GM12878 (cell line): ENCODE data around the gene PLEKHJ1. TPM values are rescaled to one million over a fixed set of nuclear protein-coding genes. Genes with fewer than 3 reads are reported as not detected.

Experiments used
- ATAC-seq: fragments of 200-7000 bp; cut with Tn5 transposase; 3 replicates; pipeline ENCODE4 v1.9.1; 2020; ENCODE audit warnings: mild to moderate bottlenecking, moderate library complexity
- BruUV-seq: library from RNA; stranded (reverse); fragments of 400-500 nt; replicated peaks from 2 replicates; lab custom pipeline; 2021; lab: Mats Ljungman, UMichigan
- CTCF ChIA-PET: fragments of 300-600 bp; sonication (Branson Sonifier 250); formaldehyde crosslinking; extraction: SDS; loops from one replicate; lab custom pipeline; 2021; ENCODE audit warnings: inconsistent platforms; lab: Yijun Ruan, JAX
- POLR2A ChIA-PET: fragments of 350-600 bp; formaldehyde crosslinking; extraction: SDS; loops from one replicate; lab custom pipeline; 2021; ENCODE audit warnings: inconsistent platforms; lab: Charles Lee
- RAD21 ChIA-PET: fragments of 300-600 bp; sonication (Branson Sonifier 250); formaldehyde crosslinking; loops from one replicate; lab custom pipeline; 2023; ENCODE audit warnings: antibody characterized with exemption; ENCODE audit not compliant: unreplicated experiment; lab: Charles Lee
- SMC1A ChIA-PET: fragments of 300-600 bp; sonication (Branson Sonifier 250); formaldehyde crosslinking; loops from one replicate; lab custom pipeline; 2023; ENCODE audit not compliant: unreplicated experiment, uncharacterized antibody; lab: Charles Lee
- DNase-seq: peaks from one replicate; pipeline ENCODE4 v3.0.0-alpha.2; 2011; ENCODE audit warnings: low read depth, low spot score
- FAIRE-seq: peaks from 3 replicates; lab custom pipeline; 2011; peaks lifted over from hg19 to GRCh38; lab: Jason Lieb, UNC
- H2AFZ ChIP-seq: 2 replicates; pipeline ENCODE4 v1.6.0; 2011; ENCODE audit warnings: low read depth, low read length, control low read depth; ENCODE audit not compliant: control insufficient read depth
- H3K27ac ChIP-seq: 2 replicates; pipeline ENCODE4 v1.5.1; 2011; ENCODE audit warnings: control low read depth; ENCODE audit not compliant: control insufficient read depth, insufficient read depth
- H3K27me3 ChIP-seq, 2 experiments: replicated peaks in 1 of 2; 2 replicates each; pipeline versions ENCODE4 v1.6.0 to v1.6.1; 2011; ENCODE audit warnings: low read length in 1 of 2; ENCODE audit not compliant: control insufficient read depth in 2 of 2, insufficient read depth in 2 of 2
- H3K36me3 ChIP-seq, 2 experiments: 2 replicates each; pipeline ENCODE4 v1.5.1; 2011; ENCODE audit warnings: low read length in 1 of 2; ENCODE audit not compliant: control insufficient read depth in 2 of 2, insufficient read depth in 2 of 2
- H3K4me1 ChIP-seq: 2 replicates; pipeline ENCODE4 v1.6.1; 2011; ENCODE audit warnings: mild to moderate bottlenecking, low read length, moderate library complexity, mixed read lengths; ENCODE audit not compliant: control insufficient read depth, insufficient read depth
- H3K4me2 ChIP-seq: 2 replicates; pipeline ENCODE4 v1.6.0; 2011; ENCODE audit warnings: control low read depth; ENCODE audit not compliant: control insufficient read depth, insufficient read depth
- H3K4me3 ChIP-seq: fragments of 200-600 bp; sonication (generic); 2 replicates; pipeline ENCODE4 v1.5.1; 2016
- H3K79me2 ChIP-seq: 2 replicates; pipeline ENCODE4 v1.6.0; 2011; ENCODE audit warnings: low read length; ENCODE audit not compliant: control insufficient read depth, insufficient read depth
- H3K9ac ChIP-seq: 2 replicates; pipeline ENCODE4 v1.8.0; 2011; ENCODE audit warnings: low read length, control low read depth, mixed read lengths; ENCODE audit not compliant: control insufficient read depth, insufficient read depth
- H3K9me3 ChIP-seq: replicated peaks from 3 replicates; pipeline ENCODE4 v1.5.1; 2011; ENCODE audit warnings: mild to moderate bottlenecking, low read length; ENCODE audit not compliant: control insufficient read depth, insufficient read depth
- H4K20me1 ChIP-seq: 2 replicates; pipeline ENCODE4 v1.6.0; 2011; ENCODE audit not compliant: control insufficient read depth, insufficient read depth
- POLR2A ChIP-seq: IDR thresholded peaks from 2 replicates; pipeline ENCODE4 v1.6.1; 2011; ENCODE audit warnings: low read depth, mild to moderate bottlenecking, low read length
- POLR2AphosphoS2 ChIP-seq: IDR thresholded peaks from 2 replicates; pipeline ENCODE4 v1.6.1; 2011; ENCODE audit warnings: low read depth, mild to moderate bottlenecking, low read length, improper control_type of control experiment, moderate library complexity
- ZBTB4 ChIP-seq: fragments of 450-650 bp; formaldehyde crosslinking; IDR thresholded peaks from 2 replicates; pipeline ENCODE4 v1.4.0; 2022; ENCODE audit warnings: mild to moderate bottlenecking, moderate library complexity
- WGBS: methylation state at CpG from one replicate; pipeline ENCODE4 v1.1.6; 2016; ENCODE audit warnings: low lambda C conversion rate; ENCODE audit not compliant: insufficient replicate concordance, insufficient coverage; ENCODE audit errors: missing lambda C conversion rate; 5-methylcytosine and 5-hydroxymethylcytosine counted together
- in situ Hi-C: fragments of 300-500 bp; cut with MboI; formaldehyde crosslinking; loops from 9 replicates; pipeline ENCODE4 v1.14.3; 2018; ENCODE audit warnings: mixed read lengths
- intact Hi-C: fragments of 100-400 bp; cut with micrococcal nuclease; formaldehyde crosslinking; loops from one replicate; pipeline ENCODE4 v1.14.2; 2022; ENCODE audit not compliant: unreplicated experiment
- polyA plus RNA-seq, 11 experiments: library from polyadenylated mRNA; depleted of rRNA in 4 of 11; unstranded in 6 of 11; stranded (reverse) in 5 of 11; fragments of >200 nt; fragmentation: Nextera tagmentation in 4 of 11; fragmentation: Illumina TruSeq in 1 of 11; extraction: Ambion mirVana in 4 of 11; extraction: Trizol in 1 of 11; gene quantifications; 1 replicate in 1 of 11; 2 replicates in 10 of 11; pipeline versions ENCODE4 v1.2.1 to v1.2.3, GENCODE V29; 2011 to 2016; ENCODE audit warnings: inconsistent platforms in 2 of 11, missing spikeins in 2 of 11, low read depth in 1 of 11
- total RNA-seq, 4 experiments: library from RNA; depleted of rRNA in 3 of 4; stranded (reverse); fragments of >200 nt in 3 of 4; fragmentation: Illumina TruSeq in 1 of 4; extraction: Trizol in 1 of 4; gene quantifications; 2 replicates each; pipeline versions ENCODE4 v1.2.1 to v1.2.3, GENCODE V29; 2013 to 2021

The PLEKHJ1 gene
- total and polyA plus RNA-seq, 10 of the 15 experiments (the other 5 are each of a cell fraction or from before 2014, with no cell fraction given), result 1.3 to 133 (median 75.0) TPM

GRCh38 chr19:2233601-2234280 is 2.4 kb downstream of the PLEKHJ1 start:
- in situ Hi-C loops (loop anchor here (5.0 kb wide), 1 partner anchor 84 kb away; no protein-coding TSS in a partner anchor), intact Hi-C loops (loop anchor here (2.0 to 10.0 kb wide), 2 partner anchors 77 to 139 kb away; partner anchors contain the start of genes IZUMO4 and MOB3A)
- no peak overlapping the region; the same call in 1 of the 2 replicates for H3K9ac ChIP-seq
- RAD21 ChIA-PET, result interaction anchor here (0.6 to 4.0 kb wide), 4 partner anchors 61 to 82 kb away, joined by 3 to 39 read pairs (median 4); partner anchors contain the start of gene AP3D1
- peaks cover 3 to 26% of the 10 kb centered on the region in 2 experiments; a peak in 3 of 4 replicates for H3K36me3 ChIP-seq
- BruUV-seq, result no TSS peak
- no peaks in the 10 kb centered on the region for H3K27me3 ChIP-seq
- H3K79me2 ChIP-seq, result peaks cover 53% of the 10 kb centered on the region
- 77% methylated on average over 25 of the region's 25 CpGs for WGBS
- H4K20me1 ChIP-seq, result peaks cover 4% of the 10 kb centered on the region; the same call in 1 of the 2 replicates
- no peak overlapping the region for H3K27ac ChIP-seq
- FAIRE-seq (no peak), DNase-seq (no peak), ATAC-seq (no peak)
- no peaks in the 10 kb centered on the region for H3K9me3 ChIP-seq
- H3K4me1 ChIP-seq, result peaks cover 21% of the 10 kb centered on the region
- TF ChIP-seq POLR2AphosphoS2 (peak; percentile 10; the same call in 1 of the 2 replicates), ZBTB4 (no peak), POLR2A (0 out of 2 replicates have a peak, but pooled peaks have one; percentile 2)
- H3K4me2 ChIP-seq, result peak overlapping the region; percentile 96
- no peak overlapping the region for H2AFZ ChIP-seq
- POLR2A ChIA-PET, result interaction anchor here (0.5 to 2.1 kb wide), 4 partner anchors 38 to 163 kb away, joined by 3 to 7 read pairs (median 4); no protein-coding TSS in a partner anchor
- CTCF ChIA-PET, result interaction anchor here (0.6 to 3.7 kb wide), 5 partner anchors 79 to 305 kb away, joined by 3 to 35 read pairs (median 3); no protein-coding TSS in a partner anchor
- SMC1A ChIA-PET, result interaction anchor here (0.6 to 3.8 kb wide), 8 partner anchors 37 to 161 kb away, joined by 3 to 19 read pairs (median 4); no protein-coding TSS in a partner anchor
- H3K4me3 ChIP-seq, result peak overlapping the region; percentile 59; the same call in 1 of the 2 replicates
